Measurements from ENCODE around the gene SLC7A6. TPM values are rescaled to one million over a fixed set of nuclear protein-coding genes. Genes with fewer than 3 reads are reported as not detected.

SLC7A6 gene
- total and polyA plus RNA-seq, 2 of the 8 experiments (the other 6 are each of a cell fraction or from before 2014, with no cell fraction given), result 28.0 to 37.8 TPM

- no peak for TF ChIP-seq TAF7 (optimal IDR thresholded peaks at IDR 0.05; ENCODE audit: borderline replicate concordance, low read depth, low read length)
These were observed 37.0 kb upstream of the SLC7A6 start (continued) for GRCh38 chr16:68227183-68227793.
